ENCODE data around the gene ATG7.

DNA sequence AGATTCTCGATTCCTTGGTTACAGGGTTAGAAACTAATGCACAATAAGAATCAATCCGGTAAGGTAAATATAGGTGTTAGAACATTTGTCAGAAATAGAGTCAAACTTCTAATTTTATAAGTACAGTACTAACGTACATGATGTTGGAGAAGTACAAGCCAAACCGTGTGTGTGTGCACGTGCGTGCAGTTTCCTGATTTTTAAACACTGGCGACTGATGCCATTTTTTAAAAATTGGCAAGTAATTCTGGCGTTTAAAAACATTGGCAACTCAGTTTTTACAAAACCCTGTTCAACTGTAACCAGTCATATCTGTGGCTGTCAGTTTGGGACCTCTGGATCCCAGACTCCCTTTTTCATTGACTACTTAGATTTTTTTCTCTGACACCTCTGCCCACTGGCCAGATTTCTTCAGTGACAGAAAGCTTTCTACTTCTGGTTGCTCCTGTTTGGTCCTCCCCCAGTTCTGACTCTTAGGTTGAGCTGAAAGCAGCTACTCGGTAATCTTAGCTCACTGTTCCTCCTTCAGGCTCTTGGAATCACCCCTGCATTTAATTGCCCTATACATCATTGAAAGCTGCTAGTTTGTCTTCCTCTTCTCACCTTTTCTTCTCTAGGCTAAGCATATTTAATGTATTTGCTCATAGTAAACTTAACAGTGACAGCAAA, 843 bp downstream of the ATG7 start:
- TF ChIP-seq CTCF (IDR thresholded peaks at IDR 0.05; ENCODE audit: poor library complexity) (no peak), EZH2 (IDR thresholded peaks at IDR 0.05; ENCODE audit: borderline replicate concordance) (no peak), EZH2phosphoT487 (IDR thresholded peaks at IDR 0.05; ENCODE audit: low read depth, severe bottlenecking, unreplicated experiment) (no peak)

Measured in hepatocyte (in vitro differentiated cells).